Measurements from ENCODE around the gene GRAMD4.
A peak's percentile ranks its signal among the peaks of the same experiment; 100 is the strongest.

The GRAMD4 gene

DNA sequence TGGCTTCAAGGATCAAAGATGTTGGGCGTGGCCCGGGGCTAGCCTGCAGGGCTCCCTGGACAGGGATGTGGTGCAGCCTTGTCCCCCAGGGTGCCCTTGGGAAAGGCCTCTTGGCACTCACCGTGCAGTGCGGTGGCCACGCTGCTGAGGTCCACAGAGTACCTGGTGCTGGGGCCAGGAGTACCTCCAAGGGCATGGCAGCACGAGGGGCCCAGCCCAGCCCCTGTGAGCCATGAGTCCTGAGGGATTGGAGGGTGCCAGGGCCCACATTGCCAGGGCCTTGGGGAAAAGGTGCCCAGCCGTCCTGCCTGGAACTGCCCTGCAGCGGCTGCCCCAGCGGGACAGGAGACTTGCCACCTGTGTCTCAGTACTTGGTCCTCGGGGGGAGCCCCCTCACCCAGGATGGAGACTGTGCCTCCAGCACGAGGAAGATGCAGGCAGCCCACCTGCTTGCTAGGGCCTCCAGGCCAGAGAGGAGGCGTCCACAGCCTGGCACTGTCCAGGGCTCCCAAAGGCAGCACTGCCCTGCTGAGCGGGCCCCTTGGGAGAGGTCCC lies 44.2 kb downstream of the GRAMD4 start:
- no peaks in the 10 kb centered on the region for H3K9me3 Mint-ChIP-seq
- no peak for DNase-seq
- no peak for ATAC-seq
- H3K4me1 Mint-ChIP-seq, result peaks cover 22% of the 10 kb centered on the region
- H3K27ac Mint-ChIP-seq, result no peak overlapping the region
- peaks cover 3% of the 10 kb centered on the region for H3K36me3 Mint-ChIP-seq (ENCODE audit: low read depth)
- no peaks in the 10 kb centered on the region for H3K27me3 Mint-ChIP-seq
- H3K4me3 Mint-ChIP-seq, result no peak overlapping the region

DNA sequence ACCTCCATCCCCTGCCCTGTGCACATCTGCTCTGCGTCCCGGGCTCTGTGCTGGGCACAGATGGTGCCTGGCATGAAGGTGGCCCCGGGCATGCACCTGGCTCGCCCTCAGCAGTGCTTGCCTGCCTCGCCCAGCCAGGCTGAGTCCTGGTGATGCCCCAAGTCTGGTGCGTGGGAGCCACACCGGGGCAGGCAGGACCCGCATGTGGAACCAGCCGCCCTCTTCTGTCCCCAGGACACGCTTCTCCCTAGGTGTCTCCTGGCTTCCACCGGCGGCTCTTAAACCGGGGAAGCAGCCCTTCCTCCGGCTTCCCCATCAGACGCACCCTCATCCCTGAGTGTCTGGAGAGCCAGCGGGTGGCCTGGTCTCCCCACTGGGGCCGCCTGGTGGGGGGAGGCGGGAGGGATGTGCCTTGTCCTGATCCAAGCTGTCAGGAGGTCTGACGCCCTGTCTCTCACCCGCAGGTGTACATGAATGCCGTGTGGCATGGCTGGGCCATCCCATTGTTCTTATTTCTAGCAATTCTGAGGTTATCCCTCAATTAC lies 45.0 kb downstream of the GRAMD4 start:
- Mint-ChIP-seq H3K36me3 (ENCODE audit: low read depth) (peaks cover 3% of the 10 kb centered on the region), H3K27ac (no peak overlapping the region), H3K9me3 (no peaks in the 10 kb centered on the region), H3K4me1 (peaks cover 17% of the 10 kb centered on the region), H3K27me3 (no peaks in the 10 kb centered on the region), H3K4me3 (no peak overlapping the region)
- DNase-seq (no peak), ATAC-seq (no peak)

DNA sequence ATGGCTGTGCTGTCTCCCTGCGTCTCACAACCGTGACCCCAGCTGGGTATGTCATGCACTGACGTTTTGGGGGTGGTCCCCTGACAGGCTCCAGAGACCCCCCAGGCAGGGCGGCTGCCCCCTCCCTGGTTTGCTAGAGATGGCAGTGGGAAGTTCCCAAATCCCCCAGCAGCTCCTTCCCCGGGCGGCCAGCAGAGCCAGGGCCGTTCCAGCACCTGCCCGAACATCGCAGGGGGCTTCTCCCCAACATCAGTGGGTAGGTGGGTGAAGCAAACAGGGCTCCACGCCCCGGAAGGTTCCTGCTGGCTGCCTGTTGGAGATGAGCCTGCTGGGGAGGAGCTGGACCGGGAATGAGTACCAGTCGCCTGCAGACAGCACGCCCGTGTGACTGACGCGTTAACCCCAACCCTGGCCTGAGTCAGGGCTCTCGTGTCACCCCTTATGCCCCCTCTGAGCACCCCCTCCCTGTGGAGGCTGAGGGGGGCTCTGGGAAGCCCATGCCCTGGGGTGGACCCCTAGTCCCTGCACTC lies 45.6 kb downstream of the GRAMD4 start:
- Mint-ChIP-seq H3K4me3 (no peak overlapping the region), H3K27me3 (no peaks in the 10 kb centered on the region), H3K36me3 (ENCODE audit: low read depth) (peaks cover 3% of the 10 kb centered on the region), H3K4me1 (peaks cover 12% of the 10 kb centered on the region), H3K9me3 (no peaks in the 10 kb centered on the region), H3K27ac (no peak overlapping the region)
- DNase-seq, result no peak
- ATAC-seq, result no peak

DNA sequence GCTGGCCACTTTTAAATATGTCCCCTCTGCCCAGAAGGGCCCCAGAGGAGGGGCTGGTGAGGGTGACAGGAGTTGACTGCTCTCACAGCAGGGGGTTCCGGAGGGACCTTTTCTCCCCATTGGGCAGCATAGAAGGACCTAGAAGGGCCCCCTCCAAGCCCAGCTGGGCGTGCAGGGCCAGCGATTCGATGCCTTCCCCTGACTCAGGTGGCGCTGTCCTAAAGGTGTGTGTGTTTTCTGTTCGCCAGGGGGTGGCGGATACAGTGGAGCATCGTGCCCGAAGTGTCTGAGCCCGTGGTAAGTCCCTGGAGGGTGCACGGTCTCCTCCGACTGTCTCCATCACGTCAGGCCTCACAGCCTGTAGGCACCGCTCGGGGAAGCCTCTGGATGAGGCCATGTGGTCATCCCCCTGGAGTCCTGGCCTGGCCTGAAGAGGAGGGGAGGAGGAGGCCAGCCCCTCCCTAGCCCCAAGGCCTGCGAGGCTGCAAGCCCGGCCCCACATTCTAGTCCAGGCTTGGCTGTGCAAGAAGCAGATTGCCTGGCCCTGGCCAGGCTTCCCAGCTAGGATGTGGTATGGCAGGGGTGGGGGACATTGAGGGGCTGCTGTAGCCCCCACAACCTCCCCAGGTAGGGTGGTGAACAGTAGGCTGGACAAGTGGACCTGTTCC lies 46.5 kb downstream of the GRAMD4 start:
- H3K27me3 Mint-ChIP-seq, result no peaks in the 10 kb centered on the region
- no peaks in the 10 kb centered on the region for H3K9me3 Mint-ChIP-seq
- H3K36me3 Mint-ChIP-seq (ENCODE audit: low read depth), result peaks cover 3% of the 10 kb centered on the region
- ATAC-seq (no peak), DNase-seq (no peak)
- no peak overlapping the region for H3K4me3 Mint-ChIP-seq
- H3K4me1 Mint-ChIP-seq, result peaks cover 3% of the 10 kb centered on the region
- no peak overlapping the region for H3K27ac Mint-ChIP-seq

DNA sequence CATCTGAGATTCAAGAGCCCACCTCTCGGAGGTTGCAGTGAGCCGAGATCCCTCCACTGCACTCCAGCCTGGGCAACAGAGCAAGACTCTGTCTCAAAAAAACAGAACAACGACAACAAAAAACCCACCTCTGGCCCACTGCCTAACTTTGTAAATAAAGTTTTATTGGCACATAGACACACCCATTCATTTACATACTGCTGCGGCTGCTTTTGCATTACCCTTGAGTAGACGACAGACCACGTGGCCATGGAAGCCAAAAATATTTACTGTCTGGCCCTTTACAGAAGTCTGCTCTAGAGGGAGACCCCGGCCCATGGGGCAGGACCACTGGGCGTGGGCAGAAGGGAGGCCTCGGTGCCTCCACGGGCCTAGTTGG lies 47.0 kb downstream of the GRAMD4 start:
- Mint-ChIP-seq H3K4me3 (no peak overlapping the region), H3K4me1 (no peaks in the 10 kb centered on the region), H3K27ac (no peak overlapping the region), H3K27me3 (no peaks in the 10 kb centered on the region), H3K9me3 (no peaks in the 10 kb centered on the region), H3K36me3 (ENCODE audit: low read depth) (peaks cover 3% of the 10 kb centered on the region)
- DNase-seq (no peak), ATAC-seq (no peak)

DNA sequence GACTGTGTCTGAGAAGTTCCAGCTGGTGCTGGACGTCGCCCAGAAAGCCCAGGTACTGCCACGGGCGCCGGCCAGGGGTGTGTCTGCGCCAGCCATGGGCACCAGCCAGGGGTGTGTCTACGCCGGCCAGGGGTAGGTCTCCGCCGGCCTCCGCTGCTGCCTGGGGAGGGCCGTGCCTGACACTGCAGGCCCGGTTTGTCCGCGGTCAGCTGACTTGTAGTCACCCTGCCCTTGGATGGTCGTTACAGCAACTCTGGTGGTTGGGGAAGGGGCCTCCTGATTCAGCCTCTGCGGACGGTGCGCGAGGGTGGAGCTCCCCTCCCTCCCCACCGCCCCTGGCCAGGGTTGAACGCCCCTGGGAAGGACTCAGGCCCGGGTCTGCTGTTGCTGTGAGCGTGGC lies 47.9 kb downstream of the GRAMD4 start:
- no peak overlapping the region for H3K27ac Mint-ChIP-seq
- no peaks in the 10 kb centered on the region for H3K9me3 Mint-ChIP-seq
- no peak overlapping the region for H3K4me3 Mint-ChIP-seq
- H3K27me3 Mint-ChIP-seq, result no peaks in the 10 kb centered on the region
- peaks cover 3% of the 10 kb centered on the region for H3K36me3 Mint-ChIP-seq (ENCODE audit: low read depth)
- DNase-seq (no peak), ATAC-seq (no peak)
- peaks cover 7% of the 10 kb centered on the region for H3K4me1 Mint-ChIP-seq

DNA sequence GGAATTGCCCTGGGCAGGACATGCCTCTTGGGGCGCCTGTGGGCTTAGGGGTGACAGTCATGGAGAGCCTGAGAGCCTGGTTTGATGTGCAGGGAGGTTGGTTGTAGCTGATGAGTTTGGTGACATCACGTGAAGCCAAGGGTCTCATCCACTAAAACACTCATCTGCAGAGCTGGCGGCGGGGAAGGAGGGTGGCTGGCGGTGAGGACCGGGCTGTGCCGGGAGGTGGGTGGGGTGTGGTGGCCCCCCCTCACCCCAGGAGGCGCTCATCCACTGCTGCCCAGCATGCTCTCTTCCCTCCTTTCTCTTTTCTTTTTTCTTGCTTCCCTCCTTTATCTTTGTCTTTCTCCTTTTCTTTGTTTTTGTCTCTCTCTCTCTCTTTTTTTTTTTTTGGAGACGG lies 49.0 kb downstream of the GRAMD4 start:
- peaks cover 18% of the 10 kb centered on the region for H3K4me1 Mint-ChIP-seq
- H3K27ac Mint-ChIP-seq, result no peak overlapping the region
- DNase-seq, result no peak
- peaks cover 1% of the 10 kb centered on the region for H3K36me3 Mint-ChIP-seq (ENCODE audit: low read depth)
- no peaks in the 10 kb centered on the region for H3K27me3 Mint-ChIP-seq
- no peak overlapping the region for H3K4me3 Mint-ChIP-seq
- ATAC-seq, result no peak
- H3K9me3 Mint-ChIP-seq, result no peaks in the 10 kb centered on the region

DNA sequence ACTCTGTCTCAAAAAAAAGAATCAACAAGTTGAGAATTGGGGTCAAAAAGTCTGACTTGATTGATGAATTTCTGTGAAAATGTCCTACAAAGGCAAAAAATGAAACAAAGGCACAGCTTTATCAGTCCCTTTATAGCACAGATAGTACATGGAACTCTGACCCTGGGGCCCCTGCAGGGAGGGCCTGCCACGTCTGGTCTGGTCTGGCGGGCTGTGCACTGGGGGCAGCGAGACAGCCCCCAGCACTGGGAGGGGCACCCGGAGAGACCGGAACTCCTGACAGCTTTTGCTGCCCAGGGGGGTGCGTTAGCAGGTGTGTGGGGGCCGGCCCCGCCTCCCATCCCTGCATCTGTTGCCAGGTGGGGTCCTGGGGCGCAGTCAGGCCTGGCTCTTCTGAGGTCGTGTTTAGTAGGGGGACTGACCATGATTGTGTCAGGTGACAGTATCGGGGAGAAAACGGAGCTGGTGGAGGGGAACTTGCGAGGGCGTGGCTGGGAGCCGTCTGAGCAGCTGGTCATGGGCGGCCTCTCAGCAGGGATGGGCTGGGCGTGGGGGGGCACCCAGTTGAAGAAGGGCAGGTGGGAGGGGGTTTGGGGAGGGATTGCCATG lies 51.7 kb downstream of the GRAMD4 start:
- no peak for ATAC-seq
- Mint-ChIP-seq H3K36me3 (ENCODE audit: low read depth) (peaks cover 1% of the 10 kb centered on the region), H3K4me1 (peaks cover 38% of the 10 kb centered on the region), H3K27ac (no peak overlapping the region), H3K4me3 (no peak overlapping the region), H3K27me3 (no peaks in the 10 kb centered on the region), H3K9me3 (no peaks in the 10 kb centered on the region)
- DNase-seq, result no peak

DNA sequence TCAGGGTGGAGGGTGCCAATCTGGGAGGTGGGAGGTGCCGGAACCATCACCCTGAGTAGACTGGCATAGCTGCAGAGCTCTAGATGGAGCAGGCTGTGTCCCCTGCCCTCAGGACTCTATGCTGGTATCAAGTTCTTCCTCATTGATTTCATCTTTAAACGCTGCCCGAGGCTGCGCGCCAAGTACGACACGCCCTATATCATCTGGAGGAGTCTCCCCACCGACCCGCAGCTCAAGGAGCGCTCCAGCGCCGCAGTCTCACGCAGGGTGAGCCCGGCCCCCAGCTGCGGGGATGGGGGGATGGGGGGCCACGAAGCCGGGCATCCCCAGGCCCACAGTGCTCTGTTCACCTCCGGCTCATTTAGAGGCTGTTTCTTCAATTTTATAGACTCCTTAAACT lies 52.5 kb downstream of the GRAMD4 start:
- ATAC-seq (no peak), DNase-seq (no peak)
- no peaks in the 10 kb centered on the region for H3K9me3 Mint-ChIP-seq
- peaks cover 41% of the 10 kb centered on the region for H3K4me1 Mint-ChIP-seq
- no peaks in the 10 kb centered on the region for H3K27me3 Mint-ChIP-seq
- peaks cover 4% of the 10 kb centered on the region for H3K36me3 Mint-ChIP-seq (ENCODE audit: low read depth)
- H3K27ac Mint-ChIP-seq, result peak overlapping the region; percentile 96
- H3K4me3 Mint-ChIP-seq, result no peak overlapping the region

DNA sequence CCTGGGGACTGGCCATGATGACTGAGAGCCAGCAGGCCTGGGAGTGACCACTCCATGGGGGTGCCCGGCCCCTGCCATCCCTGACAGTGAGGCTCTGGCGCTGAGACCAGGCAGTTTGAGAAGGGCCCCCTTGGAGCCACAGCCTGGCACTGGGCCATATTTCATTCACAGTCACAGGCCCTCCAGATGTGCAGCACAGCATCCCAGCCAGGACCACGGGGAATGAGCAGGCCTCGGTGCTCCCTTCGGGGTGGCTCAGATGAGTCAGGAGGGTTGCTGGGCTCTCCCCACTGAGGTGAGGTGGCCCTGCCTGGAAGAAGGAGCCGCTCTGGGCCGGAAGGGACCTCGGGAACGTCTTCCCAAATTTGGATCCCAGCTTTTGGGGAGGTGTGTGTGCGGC lies 53.0 kb downstream of the GRAMD4 start:
- no peaks in the 10 kb centered on the region for H3K27me3 Mint-ChIP-seq
- H3K4me1 Mint-ChIP-seq, result peaks cover 45% of the 10 kb centered on the region
- no peaks in the 10 kb centered on the region for H3K9me3 Mint-ChIP-seq
- peaks cover 6% of the 10 kb centered on the region for H3K36me3 Mint-ChIP-seq (ENCODE audit: low read depth)
- DNase-seq (peak; percentile 38), ATAC-seq (no peak)
- H3K4me3 Mint-ChIP-seq, result peak overlapping the region; percentile 87
- peak overlapping the region; percentile 96 for H3K27ac Mint-ChIP-seq

DNA sequence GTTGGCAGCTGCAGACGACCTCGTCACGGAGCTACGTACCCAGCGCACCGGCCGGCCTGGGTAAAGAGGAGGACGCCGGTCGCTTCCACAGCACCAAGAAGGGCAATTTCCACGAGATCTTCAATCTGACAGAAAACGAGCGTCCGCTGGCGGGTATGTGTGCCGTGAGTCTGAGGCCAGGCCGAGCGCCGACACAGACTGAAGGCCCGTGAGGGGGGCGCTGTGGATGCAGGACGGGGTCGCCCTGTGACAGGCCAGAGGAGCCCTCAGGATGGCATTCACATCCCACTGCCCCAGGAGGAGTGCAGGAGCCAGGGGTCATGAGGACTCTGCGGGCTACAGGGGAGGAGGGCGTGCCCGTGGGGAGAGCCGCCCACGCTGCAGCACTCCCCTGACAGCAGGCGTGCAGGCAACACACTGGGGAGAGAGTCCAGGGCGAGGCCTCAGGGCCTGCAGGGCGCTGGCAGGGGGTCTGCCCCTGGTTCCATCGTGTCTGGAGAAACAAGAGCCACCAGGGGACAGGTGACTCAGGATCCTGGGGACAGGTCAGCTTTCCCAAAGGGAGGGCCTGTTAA lies 53.6 kb downstream of the GRAMD4 start:
- H3K27me3 Mint-ChIP-seq, result no peaks in the 10 kb centered on the region
- H3K4me1 Mint-ChIP-seq, result peaks cover 45% of the 10 kb centered on the region
- peak overlapping the region; percentile 87 for H3K4me3 Mint-ChIP-seq
- ATAC-seq (peak; percentile 11), DNase-seq (peak; percentile 40)
- peaks cover 6% of the 10 kb centered on the region for H3K36me3 Mint-ChIP-seq (ENCODE audit: low read depth)
- H3K27ac Mint-ChIP-seq, result peak overlapping the region; percentile 96
- H3K9me3 Mint-ChIP-seq, result no peaks in the 10 kb centered on the region

DNA sequence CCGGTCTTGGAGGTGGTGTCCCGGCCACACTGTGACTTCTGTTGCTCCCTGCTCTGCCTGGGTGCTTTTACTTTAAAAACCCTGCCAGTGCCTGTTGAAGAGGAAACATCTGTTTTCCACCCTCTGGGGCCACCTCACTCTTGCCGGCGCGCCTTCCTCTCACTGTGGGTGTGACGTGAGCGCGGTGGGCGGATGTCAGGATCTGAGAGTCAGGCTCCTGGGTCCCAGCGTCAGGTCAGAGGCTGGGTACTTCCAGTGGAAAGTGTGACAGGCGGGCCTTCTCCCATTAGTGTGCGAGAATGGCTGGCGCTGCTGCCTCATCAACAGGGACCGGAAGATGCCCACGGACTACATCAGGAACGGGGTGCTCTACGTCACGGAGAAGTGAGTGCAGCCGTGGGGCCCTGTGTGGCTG lies 54.2 kb downstream of the GRAMD4 start:
- peak; percentile 95 for ATAC-seq
- H3K27me3 Mint-ChIP-seq, result no peaks in the 10 kb centered on the region
- H3K9me3 Mint-ChIP-seq, result no peaks in the 10 kb centered on the region
- H3K4me3 Mint-ChIP-seq, result peak overlapping the region; percentile 87
- H3K4me1 Mint-ChIP-seq, result peaks cover 45% of the 10 kb centered on the region
- peaks cover 6% of the 10 kb centered on the region for H3K36me3 Mint-ChIP-seq (ENCODE audit: low read depth)
- peak; percentile 98 for DNase-seq
- peak overlapping the region; percentile 96 for H3K27ac Mint-ChIP-seq

DNA sequence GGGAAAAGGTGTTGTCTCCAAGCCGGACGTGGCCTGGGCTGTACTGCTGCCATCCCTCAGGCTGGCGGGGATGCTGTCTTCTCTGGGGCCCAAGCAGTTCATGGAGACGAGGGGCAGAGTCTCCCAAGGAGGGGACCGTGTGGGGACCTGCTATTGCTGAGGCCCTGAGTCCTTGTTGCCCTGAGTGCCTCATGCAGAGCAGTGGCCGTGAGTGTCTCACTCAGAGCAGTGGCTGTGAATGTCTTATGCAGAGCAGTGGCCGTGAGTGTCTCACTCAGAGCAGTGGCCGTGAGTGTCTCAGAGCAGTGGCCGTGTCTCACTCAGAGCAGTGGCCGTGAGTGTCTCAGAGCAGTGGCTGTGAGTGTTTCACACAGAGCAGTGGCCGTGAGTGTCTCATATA lies 54.7 kb downstream of the GRAMD4 start:
- Mint-ChIP-seq H3K4me3 (peak overlapping the region; percentile 87), H3K4me1 (peaks cover 45% of the 10 kb centered on the region), H3K27ac (peak overlapping the region; percentile 96), H3K27me3 (no peaks in the 10 kb centered on the region), H3K36me3 (ENCODE audit: low read depth) (peaks cover 6% of the 10 kb centered on the region), H3K9me3 (no peaks in the 10 kb centered on the region)
- ATAC-seq, result peak; percentile 2
- peak; percentile 27 for DNase-seq

DNA sequence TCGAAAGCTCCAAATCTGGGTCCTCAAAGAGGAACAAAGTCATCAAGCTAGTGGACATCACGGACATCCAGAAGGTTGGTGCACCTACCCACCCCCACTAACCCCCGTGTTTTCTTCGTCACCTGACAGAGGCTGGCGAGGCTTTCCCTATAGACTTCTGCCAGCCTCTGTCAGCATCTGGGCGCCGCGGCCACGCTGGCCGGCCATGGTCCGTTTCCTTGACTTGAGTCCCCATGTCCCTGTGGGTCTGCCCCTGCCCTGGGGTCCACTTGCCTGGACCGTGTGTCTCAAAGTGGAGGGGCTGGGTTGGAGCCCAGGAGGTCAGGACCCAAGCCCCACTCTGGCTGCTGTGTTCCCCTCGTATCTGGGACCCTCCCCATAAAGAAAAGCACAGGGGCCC lies 55.3 kb downstream of the GRAMD4 start:
- no peak for DNase-seq
- H3K36me3 Mint-ChIP-seq (ENCODE audit: low read depth), result peaks cover 6% of the 10 kb centered on the region
- no peaks in the 10 kb centered on the region for H3K9me3 Mint-ChIP-seq
- peaks cover 45% of the 10 kb centered on the region for H3K4me1 Mint-ChIP-seq
- no peak for ATAC-seq
- H3K27me3 Mint-ChIP-seq, result no peaks in the 10 kb centered on the region
- H3K27ac Mint-ChIP-seq, result peak overlapping the region; percentile 96
- peak overlapping the region; percentile 87 for H3K4me3 Mint-ChIP-seq

DNA sequence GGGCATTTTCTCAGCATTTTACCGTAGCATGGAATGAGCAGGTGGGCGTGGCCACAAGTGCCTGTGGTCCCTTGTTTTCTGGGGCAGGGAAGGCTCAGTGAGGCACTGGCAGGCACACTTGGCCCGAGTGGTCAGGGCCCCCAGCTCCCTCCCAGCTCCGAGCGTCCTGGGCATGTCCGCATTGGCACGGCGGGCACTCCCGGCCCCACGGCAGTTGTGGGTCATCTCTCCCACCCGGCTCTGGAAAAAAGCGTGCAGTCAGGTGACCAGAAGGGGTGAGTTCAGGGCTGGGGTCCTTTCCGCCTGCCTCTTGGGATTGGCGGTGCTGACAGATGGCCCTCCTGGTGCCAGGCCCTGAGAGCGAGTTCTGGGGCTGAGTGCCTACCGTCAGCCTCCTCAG lies 55.8 kb downstream of the GRAMD4 start:
- Mint-ChIP-seq H3K27me3 (no peaks in the 10 kb centered on the region), H3K4me3 (peak overlapping the region; percentile 87), H3K36me3 (ENCODE audit: low read depth) (peaks cover 6% of the 10 kb centered on the region), H3K4me1 (peaks cover 45% of the 10 kb centered on the region), H3K9me3 (no peaks in the 10 kb centered on the region), H3K27ac (peak overlapping the region; percentile 96)
- ATAC-seq (no peak), DNase-seq (no peak)

Measured in activated naive CD8-positive, alpha-beta T cell treated with anti-CD3 and anti-CD28 coated beads, Interleukin-2, amount 50 U/mL, for 24 hours (primary cell).